ENCODE data around the gene ARRDC3.
A peak's percentile ranks its signal among the peaks of the same experiment; 100 is the strongest.

DNA sequence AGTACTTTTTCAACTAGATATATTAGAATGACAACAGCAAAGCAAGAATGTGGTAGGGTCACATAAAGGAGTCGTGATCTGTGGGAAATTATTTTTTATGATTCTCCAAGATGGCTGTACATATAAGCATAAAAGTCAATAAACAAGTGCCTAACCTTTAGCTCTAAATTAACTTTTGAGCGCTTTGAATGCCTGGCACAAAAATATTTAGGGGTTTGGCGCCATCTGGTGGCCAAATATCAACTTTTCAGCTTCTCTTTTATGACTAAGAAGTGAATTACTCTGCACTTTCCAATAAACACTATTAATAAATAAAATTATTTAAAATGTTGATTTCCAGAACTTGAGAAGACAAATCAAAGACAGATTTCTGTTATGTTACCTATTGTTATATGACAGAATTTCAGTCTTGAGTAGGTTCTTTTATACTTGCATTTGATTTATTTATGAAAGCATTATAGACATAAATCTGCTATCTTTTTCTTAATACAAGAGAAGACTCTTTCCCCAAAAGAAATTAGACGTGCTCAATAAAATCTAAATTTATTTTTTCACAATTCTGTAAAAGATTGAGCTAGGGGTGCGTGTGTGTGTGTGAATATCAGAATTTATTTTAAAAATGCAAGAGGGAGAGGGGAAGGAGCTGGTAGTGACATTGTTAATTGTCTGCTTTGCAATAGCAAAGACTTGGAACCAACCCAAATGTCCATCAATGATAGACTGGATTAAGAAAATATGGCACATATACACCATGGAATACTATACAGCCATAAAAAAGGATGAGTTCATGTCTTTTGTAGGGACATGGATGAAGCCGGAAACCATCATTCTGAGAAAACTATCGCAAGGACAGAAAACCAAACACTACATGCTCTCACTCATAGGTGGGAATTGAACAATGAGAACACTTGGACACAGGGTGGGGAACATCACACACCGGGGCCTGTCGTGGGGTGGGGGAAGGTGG is 36.7 kb upstream of the ARRDC3 start:
- TF ChIP-seq, protein P1, sequence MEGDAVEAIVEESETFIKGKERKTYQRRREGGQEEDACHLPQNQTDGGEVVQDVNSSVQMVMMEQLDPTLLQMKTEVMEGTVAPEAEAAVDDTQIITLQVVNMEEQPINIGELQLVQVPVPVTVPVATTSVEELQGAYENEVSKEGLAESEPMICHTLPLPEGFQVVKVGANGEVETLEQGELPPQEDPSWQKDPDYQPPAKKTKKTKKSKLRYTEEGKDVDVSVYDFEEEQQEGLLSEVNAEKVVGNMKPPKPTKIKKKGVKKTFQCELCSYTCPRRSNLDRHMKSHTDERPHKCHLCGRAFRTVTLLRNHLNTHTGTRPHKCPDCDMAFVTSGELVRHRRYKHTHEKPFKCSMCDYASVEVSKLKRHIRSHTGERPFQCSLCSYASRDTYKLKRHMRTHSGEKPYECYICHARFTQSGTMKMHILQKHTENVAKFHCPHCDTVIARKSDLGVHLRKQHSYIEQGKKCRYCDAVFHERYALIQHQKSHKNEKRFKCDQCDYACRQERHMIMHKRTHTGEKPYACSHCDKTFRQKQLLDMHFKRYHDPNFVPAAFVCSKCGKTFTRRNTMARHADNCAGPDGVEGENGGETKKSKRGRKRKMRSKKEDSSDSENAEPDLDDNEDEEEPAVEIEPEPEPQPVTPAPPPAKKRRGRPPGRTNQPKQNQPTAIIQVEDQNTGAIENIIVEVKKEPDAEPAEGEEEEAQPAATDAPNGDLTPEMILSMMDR (conservative IDR thresholded peaks at IDR 0.05; ENCODE audit: low read depth, low read length), result peak; percentile 71
- TF ChIP-seq EZH2 (IDR thresholded peaks at IDR 0.05; ENCODE audit: borderline replicate concordance, low read depth, low read length, poor library complexity, severe bottlenecking), result no peak
